GM19238 (cell line): ENCODE measurements around the gene GALNT16.
"Not testable (repeated sequence)": the region's sequence is repeated elsewhere in the genome, so short reads cannot be mapped to it uniquely, and the experiment has no call there.

Source experiments
- DNase-seq: peaks from one replicate; pipeline ENCODE4 v3.0.0; 2011; ENCODE audit warnings: low spot score; ENCODE audit not compliant: insufficient read length

The GALNT16 gene

DNA sequence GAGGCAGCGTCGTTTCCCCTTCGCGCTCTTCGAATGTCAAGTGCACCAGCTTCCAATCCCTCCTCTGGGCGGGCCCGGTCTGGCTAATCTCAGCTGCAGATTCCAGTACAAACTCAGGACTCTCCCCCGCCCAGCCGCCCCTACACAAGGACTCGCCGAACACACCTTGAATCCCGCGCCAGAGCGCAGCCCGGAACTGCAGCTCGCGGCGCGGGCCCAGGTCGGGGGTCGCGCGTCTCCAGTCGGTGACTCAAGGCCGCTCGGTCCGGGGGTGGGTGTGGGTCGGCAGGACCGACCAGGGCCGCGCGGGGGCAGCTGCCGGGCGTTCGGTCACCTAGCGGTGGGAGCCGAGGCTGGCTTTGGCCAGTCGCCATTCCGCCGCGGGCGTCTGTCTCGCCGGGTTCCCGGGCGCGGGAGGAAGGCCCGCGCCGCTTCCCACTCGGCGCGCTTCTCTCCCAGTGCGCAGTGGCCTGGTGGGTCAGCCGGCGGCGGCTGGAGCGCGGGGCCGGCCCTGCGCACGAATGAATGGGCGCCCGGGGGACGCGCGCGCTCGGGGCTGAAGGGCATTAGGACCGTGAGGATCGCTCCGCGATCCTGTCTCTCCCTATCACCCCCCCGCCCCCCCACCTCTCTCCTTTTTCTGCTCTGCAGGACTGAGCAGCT, at the start of gene GALNT16:
TSS of gene GALNT16 (plus strand) at position 632 of the 663 bp plus-strand sequence. CDS start 133 bp downstream, outside the sequence.
- no peak for DNase-seq

DNA sequence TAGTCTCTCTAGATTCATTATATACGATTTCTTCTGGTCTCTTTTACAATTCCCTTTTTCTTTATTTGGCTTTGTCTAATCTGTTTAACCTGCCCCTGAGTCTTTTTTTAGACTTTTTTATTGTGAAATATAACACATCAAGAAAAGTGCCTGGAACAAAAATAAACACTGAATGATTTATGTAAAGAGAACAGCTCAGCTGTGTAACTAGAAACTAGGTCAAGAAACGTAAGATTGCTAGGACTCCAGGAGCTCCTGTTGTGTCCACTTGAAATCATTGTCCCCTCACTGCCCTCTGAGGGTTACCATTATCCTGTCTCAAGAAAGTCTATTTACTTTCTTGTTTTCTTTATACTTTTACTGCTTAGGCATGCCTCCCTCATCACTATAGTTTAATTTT, 45.6 kb upstream of the GALNT16 start:
- DNase-seq: no peak

DNA sequence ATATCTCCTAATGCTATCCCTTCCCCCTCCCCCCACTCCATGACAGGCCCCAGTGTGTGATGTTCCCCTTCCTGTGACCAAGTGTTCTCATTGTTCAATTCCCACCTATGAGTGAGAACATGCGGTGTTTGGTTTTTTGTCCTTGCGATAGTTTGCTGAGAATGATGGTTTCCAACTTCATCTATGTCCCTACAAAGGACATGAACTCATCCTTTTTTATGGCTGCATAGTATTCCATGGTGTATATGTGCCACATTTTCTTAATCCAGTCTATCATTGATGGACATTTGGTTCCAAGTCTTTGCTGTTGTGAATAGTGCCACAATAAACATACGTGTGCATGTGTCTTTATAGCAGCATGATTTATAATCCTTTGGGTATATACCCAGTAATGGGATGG, 42.3 kb upstream of the GALNT16 start:
- not testable (repeated sequence) for DNase-seq

DNA sequence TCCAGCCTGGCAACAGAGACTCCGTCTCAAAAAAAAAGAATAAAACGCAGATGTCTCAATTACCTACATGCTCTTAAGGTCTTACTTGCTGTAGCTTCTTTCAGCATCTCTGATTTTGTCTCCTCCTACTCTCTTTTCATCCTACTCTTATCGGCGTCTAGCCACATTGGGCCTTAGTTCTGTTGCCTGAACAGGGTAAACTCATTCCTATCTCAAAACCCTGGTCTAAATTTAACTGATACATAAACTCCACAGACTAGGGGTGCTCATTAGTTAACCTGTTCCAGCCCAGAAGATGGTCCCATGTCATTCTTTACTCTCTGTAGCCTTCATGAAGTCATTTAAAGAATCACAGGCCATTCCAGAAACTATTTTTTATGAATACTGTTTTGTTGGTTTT, 35.0 kb upstream of the GALNT16 start:
- DNase-seq: no peak

DNA sequence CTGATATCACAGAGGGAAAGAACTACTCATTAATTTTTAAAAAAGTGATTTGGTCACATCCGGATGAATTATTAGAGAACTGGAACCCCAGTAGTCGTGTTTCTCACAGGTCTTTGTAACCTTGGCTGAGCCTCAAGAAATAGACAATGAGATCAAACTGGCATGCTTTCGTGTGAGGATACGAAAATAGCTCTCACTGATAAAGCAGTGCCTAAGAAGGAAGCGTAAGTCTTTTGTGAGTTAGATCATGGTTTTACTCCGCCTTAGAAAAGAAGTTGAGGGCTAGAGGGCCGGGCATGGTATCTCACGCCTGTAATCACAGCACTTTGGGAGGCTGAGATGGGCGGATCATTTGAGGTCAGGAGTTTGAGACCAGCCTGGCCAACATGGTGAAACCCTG, 33.8 kb upstream of the GALNT16 start:
- no peak for DNase-seq

DNA sequence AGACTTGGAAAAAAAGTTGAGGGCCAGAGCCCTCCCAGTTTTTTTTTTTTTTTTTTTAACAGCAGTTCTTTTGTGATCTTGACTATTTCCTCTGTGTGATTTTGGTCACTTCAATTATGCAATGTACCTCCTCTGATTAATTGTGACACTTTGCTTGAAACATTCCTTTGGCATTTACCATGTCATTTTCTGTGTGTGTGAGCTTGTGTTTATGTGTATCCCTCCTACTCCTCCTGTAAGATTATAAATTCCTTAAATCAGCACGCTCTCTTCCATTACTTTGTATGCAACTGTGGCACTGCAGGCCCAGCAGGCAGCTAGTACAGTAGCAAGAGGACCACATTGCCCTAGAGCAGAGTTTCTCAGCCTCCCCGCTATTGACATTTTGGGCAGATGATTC, 33.2 kb upstream of the GALNT16 start:
- no peak for DNase-seq

DNA sequence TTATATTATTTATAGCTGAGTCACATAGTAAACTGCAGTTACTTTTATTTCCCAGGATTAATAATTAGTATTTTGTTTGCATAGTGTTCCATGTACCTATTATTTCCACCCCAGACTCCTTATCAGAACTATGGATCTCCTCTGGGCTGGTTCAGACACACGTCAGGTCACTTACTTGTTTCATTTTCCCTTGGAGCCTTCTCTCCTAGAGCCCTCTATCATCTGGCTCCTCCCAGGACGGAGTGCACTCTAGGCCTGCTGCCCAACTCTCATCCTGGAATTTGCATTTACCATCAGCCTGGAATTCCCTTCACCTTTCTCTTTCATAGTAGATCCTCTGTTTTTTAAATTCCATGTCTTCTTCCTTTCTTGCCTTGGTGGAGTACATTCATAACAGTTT, 28.5 kb upstream of the GALNT16 start:
- DNase-seq: no peak

DNA sequence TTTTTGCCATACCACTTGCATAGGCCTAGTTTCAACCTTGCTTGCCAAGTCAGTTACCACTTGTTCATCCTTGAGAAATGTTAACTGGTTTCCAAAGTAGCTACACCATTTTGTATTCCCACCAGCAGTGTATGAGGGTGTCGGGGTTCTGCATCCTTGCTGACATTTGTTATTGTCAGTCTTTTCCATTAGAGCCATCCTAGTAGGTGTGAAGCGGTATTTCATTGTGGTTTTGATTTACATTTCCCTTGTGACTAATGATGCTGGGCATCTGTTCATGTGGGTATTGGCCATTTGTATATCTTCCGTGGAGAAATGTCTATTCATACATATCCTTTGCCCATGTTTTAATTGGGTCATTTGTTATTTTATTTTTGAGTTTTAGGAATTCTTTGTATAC, 27.6 kb upstream of the GALNT16 start:
- DNase-seq: no peak

DNA sequence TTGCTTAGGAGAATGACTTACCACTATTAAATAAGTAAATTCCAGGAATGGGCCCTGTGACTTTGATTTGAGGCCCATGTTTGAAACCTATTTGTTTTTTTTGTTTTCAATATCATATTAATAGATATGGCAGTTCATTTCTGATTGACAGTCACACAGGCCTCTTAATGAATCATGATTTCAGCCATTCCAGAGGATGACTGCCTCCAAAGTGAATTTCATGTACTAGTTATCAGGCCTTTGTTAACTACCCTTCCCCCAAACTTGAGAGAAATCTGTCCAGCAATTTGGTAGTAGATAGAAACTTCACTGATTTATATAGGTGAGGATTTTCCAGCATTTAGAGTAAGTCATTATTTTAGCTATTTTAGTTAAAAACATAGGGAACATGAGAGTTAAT, 25.9 kb upstream of the GALNT16 start:
- no peak for DNase-seq

DNA sequence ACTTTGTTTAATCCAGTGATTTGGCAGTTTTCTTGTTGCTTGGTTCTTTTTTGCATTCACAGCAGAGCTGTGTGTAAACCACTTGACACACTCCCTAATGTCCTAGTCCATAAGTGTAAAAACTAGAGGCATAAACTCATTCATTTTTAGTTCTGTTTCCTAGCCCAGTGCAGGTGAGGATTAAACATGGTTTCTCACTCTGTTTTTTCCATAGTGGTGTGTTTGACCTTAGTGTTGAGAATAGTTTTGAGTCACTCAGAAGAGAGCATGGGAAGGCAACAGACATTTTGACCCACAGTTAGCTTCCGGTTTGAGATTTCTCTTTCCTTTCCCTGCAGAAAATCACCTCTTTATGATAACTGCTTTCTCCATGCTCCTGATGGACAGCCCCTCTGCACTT, 24.2 kb upstream of the GALNT16 start:
- no peak for DNase-seq

DNA sequence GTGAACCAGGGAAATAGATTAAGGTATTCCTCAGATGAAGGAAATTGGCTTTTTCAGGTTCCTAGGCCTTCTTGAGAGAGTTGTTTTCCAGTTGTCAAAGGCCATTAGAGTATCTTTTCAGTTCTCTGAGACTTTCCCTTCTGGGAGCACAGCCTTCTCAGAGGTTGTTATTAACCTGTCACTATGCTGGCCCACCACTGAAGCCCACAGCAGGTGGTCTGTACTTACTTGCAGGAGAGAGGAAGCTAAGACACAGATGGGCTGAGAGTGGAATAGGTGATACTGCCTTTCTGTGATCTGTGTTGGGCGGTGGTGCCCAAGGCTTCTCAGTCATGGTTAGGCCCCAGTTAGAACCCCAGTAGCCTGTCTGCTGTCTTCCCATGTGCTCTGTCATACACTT, 22.8 kb upstream of the GALNT16 start:
- no peak for DNase-seq

DNA sequence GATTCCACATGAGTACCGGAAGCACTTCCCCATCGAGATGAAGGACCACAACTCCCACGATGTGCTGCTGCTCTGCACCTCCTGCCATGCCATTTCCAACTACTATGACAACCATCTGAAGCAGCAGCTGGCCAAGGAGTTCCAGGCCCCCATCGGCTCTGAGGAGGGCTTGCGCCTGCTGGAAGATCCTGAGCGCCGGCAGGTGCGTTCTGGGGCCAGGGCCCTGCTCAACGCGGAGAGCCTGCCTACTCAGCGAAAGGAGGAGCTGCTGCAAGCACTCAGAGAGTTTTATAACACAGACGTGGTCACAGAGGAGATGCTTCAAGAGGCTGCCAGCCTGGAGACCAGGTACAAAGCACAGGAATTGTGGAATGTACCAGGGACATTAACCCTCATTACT, 22.4 kb upstream of the GALNT16 start:
- no peak for DNase-seq

DNA sequence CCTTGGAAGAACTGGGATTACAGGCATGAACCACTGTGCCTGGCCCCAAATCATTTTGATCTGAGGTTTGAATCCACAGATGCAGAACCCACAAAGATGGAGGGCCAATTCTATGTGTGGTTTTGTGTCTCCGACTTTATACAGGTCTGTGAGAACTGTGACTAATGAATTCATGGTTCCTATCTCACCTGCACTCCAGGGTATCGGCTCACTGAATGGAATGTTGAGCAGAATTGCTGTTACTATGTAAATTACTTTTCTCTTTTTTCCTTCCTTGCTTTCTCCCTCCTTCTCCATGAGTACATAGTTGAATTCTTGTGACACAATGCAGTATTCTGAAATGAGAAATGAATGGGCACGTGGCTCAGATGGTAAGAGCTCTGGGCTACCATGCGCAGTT, 21.1 kb upstream of the GALNT16 start:
- DNase-seq: no peak

DNA sequence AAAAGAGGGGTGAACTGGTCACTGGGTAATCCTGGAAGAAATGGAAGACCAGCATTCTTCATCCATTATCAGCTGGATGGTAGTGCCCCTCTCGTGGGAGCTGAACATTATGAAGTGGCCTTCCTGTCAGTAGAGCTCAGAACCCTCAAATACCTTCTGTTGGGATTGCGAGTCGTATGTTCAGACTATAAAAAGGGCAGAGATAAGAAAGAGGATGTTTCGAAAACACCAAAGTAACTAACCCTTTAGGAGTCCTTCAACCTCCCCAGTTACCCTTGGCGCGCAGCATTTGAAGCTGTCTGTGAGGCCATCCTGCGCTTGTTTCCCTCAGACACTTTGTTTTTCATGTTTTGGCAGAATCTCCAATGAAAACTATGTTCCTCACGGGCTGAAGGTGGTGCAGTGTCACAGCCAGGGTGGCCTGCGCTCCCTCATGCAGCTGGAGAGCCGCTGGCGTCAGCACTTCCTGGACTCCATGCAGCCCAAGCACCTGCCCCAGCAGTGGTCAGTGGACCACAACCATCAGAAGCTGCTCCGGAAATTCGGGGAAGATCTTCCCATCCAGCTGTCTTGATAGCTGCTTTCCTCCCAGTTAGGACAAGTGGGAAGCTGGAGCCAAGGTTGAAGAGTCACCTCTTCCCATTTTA, 19.3 kb upstream of the GALNT16 start:
- no peak for DNase-seq

DNA sequence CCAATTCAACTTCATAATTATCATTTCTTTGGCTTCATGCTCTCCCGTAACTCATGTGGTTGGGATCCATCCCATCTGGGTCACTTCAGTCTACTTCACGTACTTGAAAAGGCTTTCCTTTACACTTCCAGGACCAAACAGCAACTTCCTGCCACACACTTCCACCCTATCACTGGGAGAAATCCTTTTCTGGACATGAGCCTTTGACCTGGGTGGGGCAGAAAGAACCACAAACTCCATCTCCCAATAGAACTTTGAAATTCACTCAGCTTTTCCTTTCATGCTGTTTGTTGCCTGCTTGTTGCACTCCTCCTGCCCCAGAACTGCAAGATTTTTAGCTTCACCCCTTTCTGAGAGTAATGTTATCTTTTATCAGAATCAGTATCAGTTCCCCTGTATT, 18.4 kb upstream of the GALNT16 start:
- DNase-seq: no peak

DNA sequence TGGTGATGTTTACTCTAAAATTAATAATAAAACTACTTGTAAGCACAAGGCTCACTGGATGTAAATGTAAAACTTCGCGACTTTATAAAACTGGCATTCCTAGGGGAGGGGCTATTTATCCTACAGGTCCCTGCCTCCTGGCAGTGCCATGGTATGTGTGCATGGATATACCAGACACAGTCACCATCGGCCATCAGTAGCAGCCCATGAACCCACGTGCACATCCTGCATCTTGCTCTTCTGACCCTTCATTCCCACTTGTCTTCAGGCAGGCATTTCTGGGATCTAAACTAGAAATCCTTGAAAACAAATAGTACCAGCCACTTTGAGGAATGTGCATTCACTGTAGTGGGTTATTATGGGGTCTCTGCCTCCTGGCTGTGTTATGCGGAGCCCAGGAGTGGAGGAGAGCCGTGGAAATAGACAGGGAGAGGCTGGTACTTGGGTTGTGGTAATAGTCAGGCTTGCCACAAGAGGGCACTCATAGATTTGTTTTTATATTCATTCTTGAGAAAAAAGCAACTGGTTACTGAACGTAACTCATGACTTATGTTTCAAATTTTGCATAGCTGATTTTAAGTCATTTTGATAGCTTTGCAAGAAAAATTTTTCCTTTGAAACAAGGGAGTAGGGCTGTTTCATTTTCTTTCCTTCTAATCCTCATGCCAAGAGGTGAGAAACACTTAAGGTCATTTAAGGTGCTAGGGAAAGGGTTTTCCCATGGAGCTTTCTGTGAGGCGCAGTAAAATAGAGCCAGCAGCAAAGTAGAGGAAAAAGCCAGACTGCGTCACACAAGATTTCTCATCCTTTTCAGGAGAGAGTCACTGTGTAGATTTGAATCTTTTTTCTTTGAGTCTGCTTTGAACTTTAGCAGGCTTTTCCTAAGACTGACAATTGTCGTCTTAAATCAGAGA, 17.4 kb upstream of the GALNT16 start:
- peak; percentile 50 for DNase-seq

DNA sequence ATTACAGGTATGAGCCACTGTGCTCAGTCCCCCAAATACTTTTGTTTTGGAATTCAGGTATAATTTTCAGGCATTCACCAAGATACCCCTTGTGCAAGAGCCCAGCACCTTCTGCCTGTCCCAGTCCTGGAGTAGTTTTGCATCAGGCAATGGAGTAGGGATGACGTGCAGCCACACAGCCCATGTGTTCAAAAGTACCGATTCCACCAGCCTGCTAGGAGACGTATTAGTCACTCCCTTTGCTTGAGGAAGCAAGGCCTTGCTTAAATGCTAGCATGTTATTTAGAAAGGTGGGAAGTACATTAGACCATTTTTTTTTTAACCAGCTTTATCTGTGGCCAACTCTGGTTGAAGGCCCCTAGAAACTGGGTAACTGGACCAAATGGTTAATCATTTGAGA, 15.0 kb upstream of the GALNT16 start:
- DNase-seq: no peak

DNA sequence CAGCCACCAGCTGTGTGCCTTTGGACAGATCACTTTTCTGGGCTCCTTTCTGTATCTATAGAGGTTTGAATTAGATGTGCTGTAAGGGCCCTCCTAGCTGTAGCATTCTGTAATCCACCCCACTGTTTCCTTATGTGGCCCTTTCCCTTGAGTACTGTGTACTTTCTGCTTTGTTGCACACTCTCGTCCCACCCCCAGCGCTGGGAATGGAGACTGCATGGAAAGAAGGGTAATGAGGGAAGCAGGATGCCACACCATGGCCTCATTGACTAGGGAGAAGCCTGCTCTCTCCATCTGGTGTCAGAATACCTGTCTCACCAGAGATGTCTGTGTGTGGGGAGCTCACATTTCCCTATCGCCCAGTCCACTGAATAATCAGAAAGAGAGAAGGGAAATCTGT, 13.6 kb upstream of the GALNT16 start:
- DNase-seq: no peak

DNA sequence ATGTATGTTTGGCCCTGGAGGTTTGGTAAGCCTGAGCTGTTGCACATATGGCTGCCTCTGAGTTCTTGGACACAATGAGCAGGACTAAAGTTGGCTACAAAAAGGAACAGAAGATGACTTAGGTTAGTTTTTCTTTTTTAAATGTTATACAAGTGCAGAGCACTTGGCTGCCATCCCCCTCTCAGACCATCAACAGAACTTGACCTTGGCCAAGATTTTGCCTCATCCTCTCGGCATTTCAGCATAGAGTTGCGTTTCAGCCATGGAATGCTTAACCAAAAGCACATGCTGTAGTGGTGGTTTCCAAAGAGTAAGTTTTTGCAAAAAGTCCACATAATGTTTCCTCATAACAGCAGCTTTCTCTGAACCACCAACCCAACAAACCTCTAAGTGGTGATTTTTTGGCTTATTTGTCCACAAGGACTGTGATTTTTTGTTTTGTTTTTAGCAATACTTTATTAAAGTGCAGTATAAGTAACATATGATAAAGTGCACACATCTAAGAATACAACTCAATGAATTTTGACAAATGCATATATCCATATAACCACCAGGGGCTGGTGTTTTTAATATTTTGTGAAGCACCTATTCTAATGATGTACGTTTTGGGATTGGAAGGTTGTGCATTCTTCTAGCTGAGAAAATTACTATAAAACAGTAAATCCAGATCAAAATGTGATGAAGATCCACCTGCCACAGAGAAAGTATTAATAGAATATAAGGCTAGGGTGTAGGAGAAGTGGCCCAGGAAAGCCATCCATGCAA, 12.1 kb upstream of the GALNT16 start:
- no peak for DNase-seq

DNA sequence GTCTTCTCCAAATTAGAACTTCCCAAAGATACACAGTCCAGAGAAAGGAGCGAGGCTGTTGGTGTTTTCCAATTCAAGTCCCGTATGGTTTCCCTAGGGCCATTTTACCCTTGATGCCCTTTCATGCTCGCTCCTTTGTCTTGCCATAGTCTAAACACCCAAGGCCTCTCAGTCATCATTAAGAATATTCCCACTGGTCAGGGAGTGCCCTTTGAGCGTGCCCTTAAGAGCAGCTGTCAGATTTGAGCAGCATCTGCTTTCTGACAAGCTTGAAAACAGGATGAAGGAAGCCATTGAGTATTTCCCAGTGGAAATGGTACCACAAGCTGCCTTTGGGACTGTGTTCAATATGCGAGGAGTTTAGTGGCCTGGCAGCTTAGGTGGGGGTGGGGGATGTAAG, 10.4 kb upstream of the GALNT16 start:
- no peak for DNase-seq

DNA sequence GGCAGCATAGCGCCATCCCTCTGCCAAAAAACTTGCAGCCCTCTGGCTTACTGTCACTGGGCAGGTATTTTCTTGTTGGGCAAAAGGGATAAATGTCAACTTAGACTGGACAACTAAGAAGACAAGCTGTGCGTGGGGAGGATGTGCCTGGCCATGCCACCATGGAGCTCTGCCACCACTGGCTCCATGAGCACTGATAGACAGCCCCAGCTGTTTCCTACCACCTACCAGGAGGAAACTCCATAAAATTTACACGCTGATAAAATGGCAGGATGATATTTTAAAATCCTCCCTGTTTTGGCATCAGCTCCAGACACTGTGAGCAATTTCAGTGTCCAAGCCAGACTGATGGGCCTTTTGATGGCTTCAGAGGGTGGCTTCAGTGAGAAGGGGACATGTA, 7.1 kb upstream of the GALNT16 start:
- DNase-seq: no peak

DNA sequence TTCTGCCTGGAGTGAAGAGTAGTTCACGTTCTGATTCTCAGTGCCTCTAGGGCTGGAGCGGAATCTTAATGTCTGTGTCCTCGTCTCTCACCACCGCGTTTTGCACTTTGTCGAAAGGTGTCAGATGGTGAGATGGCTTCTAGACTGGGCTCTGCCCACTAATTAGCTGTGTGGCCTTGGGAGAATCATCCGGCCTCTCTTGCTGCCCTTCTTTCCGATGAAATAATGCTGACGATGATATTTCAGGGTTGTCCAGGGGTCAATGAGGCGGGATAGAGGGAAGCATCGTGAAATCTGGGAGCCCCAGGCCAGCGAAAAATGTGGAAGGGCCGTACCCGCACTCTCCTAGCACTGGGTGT, 811 bp upstream of the GALNT16 start:
- no peak for DNase-seq
